ENCODE data around the gene CELF1. TPM values are rescaled to one million over a fixed set of nuclear protein-coding genes. Genes with fewer than 3 reads are reported as not detected.

CELF1 gene
- total and polyA plus RNA-seq, 11 donors = 27.3 to 111 (median 85.5) TPM

DNA sequence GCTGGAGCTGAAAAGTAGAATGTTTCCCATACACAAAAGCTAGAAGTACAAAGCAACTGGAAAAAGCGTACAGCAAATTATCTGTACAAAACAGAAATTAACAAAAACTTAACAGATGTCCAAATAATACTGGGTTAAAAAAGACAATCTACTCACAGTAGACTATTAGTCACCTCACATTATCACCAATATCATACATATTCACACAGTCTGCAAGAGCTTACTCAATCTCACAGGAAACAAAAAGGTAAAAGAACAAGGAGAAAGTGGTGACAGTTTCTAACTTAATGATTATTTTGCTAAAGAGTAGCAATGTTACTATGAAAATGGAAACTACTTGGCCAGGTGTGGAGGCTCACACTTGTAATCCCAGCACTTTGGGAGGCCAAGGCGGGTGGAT is 11.9 kb downstream of the CELF1 start:
- Histone ChIP-seq H3K27ac (no peak overlapping the region), H3K27me3 (no peaks in the 10 kb centered on the region), H3K4me3 (no peak overlapping the region), H3K36me3 (peaks cover 0 to 4% (median 0%) of the 10 kb centered on the region in 9 donors), H3K4me1 (peaks cover 6 to 71% (median 53%) of the 10 kb centered on the region in 12 donors), H3K9me3 (no peaks in the 10 kb centered on the region)
- ATAC-seq = no peak
- intact Hi-C loops (cut with DNase I) = loop anchor here in 3 of 10 donors (5.0 to 10.0 kb wide), 3 partner anchors 44 to 56 kb away; no protein-coding TSS in a partner anchor
- DNase-seq = no peak
- 94 to 100% (median 100%) methylated on average over 2 of the region's 2 CpGs for WGBS, 4 donors
- TF ChIP-seq, protein P1, sequence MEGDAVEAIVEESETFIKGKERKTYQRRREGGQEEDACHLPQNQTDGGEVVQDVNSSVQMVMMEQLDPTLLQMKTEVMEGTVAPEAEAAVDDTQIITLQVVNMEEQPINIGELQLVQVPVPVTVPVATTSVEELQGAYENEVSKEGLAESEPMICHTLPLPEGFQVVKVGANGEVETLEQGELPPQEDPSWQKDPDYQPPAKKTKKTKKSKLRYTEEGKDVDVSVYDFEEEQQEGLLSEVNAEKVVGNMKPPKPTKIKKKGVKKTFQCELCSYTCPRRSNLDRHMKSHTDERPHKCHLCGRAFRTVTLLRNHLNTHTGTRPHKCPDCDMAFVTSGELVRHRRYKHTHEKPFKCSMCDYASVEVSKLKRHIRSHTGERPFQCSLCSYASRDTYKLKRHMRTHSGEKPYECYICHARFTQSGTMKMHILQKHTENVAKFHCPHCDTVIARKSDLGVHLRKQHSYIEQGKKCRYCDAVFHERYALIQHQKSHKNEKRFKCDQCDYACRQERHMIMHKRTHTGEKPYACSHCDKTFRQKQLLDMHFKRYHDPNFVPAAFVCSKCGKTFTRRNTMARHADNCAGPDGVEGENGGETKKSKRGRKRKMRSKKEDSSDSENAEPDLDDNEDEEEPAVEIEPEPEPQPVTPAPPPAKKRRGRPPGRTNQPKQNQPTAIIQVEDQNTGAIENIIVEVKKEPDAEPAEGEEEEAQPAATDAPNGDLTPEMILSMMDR (IDR thresholded peaks at IDR 0.05) = no peak
- TF ChIP-seq POLR2A (IDR thresholded peaks at IDR 0.05) = no peak

DNA sequence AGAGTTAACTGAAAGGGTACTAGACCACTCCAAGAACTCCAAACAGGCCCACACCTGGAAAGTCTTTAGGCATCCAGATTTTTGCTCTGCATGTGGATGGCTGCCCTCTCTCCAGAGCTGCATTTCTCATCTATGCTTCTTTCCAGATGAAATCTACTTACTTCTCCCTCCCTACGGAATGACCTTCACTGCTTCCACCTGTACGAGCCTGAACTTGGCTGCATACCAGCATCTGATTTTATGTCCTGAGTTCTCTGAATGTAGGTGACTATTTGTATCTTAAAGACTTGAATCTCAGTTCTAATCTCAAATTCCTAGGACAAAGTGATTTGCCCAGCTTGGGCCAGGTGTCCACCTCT is 13.3 kb downstream of the CELF1 start:
- Histone ChIP-seq H3K27me3 (no peaks in the 10 kb centered on the region), H3K9me3 (no peaks in the 10 kb centered on the region), H3K36me3 (peaks cover 0 to 10% (median 0%) of the 10 kb centered on the region in 9 donors), H3K4me1 (peaks cover 6 to 83% (median 57%) of the 10 kb centered on the region in 12 donors), H3K4me3 (no peak overlapping the region), H3K27ac (peak overlapping the region in 3 of 12 donors; percentile 11 to 42 (median 14))
- DNase-seq = no peak
- TF ChIP-seq, protein P1 (IDR thresholded peaks at IDR 0.05) = no peak
- TF ChIP-seq POLR2A (IDR thresholded peaks at IDR 0.05) = no peak
- ATAC-seq = peak in 1 of 4 donors; percentile 9
- intact Hi-C loops (cut with DNase I) = loop anchor here in 4 of 10 donors (5.0 to 10.0 kb wide), 3 partner anchors 42 to 55 kb away; no protein-coding TSS in a partner anchor
- WGBS, 4 donors = 19 to 37% (median 23%) methylated on average over 2 of the region's 2 CpGs

DNA sequence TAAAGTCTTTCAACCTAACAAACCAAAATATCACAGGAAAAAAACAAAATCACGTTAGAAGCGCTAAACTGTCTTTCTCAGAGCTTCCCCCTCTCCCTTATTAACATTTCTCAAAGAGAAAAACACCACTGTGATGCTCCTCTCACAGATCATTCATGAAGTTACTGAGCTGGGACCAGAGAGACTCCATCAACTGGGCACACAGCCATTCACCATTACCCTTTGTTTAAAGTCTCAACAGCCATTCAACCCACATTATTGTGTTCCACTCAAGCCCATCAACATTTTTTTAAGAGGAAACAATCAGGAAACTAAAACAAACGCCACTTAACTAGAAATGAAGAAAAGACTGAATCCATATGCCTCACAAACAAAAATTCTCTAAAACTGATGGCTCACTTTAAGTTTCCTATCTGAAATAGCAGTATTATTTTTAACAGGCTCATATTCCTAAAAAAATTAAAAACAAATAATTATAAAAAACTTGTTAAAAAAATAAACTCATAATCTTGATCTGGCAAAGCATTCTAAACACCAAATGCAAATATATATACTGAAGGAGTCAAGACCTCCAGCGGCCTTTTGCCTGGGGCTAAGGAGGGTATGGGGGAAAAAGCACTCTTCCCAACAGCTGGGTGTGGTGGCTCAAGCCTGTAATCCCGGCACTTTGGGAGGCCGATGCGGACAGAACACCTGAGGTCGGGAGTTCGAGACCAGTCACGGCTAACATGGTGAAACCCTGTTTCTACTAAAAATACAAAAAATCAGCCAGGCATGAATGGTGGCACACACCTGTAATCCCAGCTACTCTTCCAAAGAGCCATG is 14.0 kb downstream of the CELF1 start:
- intact Hi-C loops (cut with DNase I) = loop anchor here in 1 of 10 donors (10.0 kb wide), 1 partner anchor 54 kb away; no protein-coding TSS in a partner anchor
- Histone ChIP-seq H3K27me3 (no peaks in the 10 kb centered on the region), H3K27ac (peak overlapping the region in 2 of 12 donors; percentile 10 to 24), H3K9me3 (no peaks in the 10 kb centered on the region), H3K4me3 (no peak overlapping the region), H3K36me3 (peaks cover 0 to 11% (median 0%) of the 10 kb centered on the region in 9 donors), H3K4me1 (peaks cover 6 to 85% (median 61%) of the 10 kb centered on the region in 12 donors)
- WGBS, 4 donors = 81 to 88% (median 84%) methylated on average over 10 of the region's 10 CpGs
- no peak for DNase-seq
- no peak for TF ChIP-seq POLR2A (IDR thresholded peaks at IDR 0.05)
- TF ChIP-seq, protein P1 (IDR thresholded peaks at IDR 0.05) = no peak
- peak in 1 of 4 donors; percentile 28 for ATAC-seq

DNA sequence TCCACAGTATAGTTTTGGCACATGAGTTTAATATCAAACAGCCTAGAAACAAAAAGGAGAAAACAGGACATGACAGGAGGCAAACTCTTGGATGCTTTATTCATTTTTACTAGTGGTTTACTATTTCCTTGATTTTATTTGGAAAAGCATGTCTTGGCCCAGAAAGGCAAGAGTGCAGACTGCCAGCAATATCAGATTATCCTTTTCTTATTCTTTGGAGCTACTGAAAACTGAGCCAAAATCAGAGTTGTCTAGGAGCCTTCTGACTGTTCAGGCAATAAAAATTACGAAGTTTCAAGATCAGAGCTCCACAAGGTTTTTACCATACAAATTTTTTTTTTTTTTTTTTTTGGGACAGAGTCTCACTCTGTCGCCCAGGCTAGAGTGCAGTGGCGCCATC is 16.0 kb downstream of the CELF1 start:
- no peaks in the 10 kb centered on the region for H3K27me3 ChIP-seq
- H3K27ac ChIP-seq = peak overlapping the region in 1 of 12 donors; percentile 19
- DNase-seq (no peak), ATAC-seq (no peak)
- peaks cover 0 to 11% (median 0%) of the 10 kb centered on the region in 9 donors for H3K36me3 ChIP-seq
- intact Hi-C loops (cut with DNase I) = loop anchor here in 1 of 10 donors (10.0 kb wide), 1 partner anchor 52 kb away; no protein-coding TSS in a partner anchor
- H3K4me3 ChIP-seq = no peak overlapping the region
- H3K9me3 ChIP-seq = no peaks in the 10 kb centered on the region
- TF ChIP-seq POLR2A (IDR thresholded peaks at IDR 0.05) = no peak
- TF ChIP-seq, protein P1 (IDR thresholded peaks at IDR 0.05) = no peak
- H3K4me1 ChIP-seq = peaks cover 6 to 98% (median 80%) of the 10 kb centered on the region in 12 donors
- 67 to 87% (median 76%) methylated on average over 3 of the region's 3 CpGs for WGBS, 4 donors
